K562 (cell line): ENCODE results near the gene MYO18B. TPM values are rescaled to one million over a fixed set of nuclear protein-coding genes. Genes with fewer than 3 reads are reported as not detected.

ENCODE experiments used
- ATAC-seq: fragments of 200-7000 bp; cut with Tn5 transposase; 3 replicates; pipeline ENCODE4 v1.9.1; 2020; ENCODE audit warnings: moderate library complexity
- BruUV-seq: library from RNA; stranded (reverse); fragments of 400-500 nt; replicated peaks from 2 replicates; lab custom pipeline; 2021; lab: Mats Ljungman, UMichigan
- CTCF ChIA-PET: fragments of 300-600 bp; formaldehyde crosslinking; extraction: SDS; loops from one replicate; lab custom pipeline; 2021; ENCODE audit warnings: low intra/inter-chr PET ratio; lab: Yijun Ruan, JAX
- POLR2A ChIA-PET: fragments of 300-600, 350-650 bp; sonication (Branson Sonifier 250); formaldehyde crosslinking; extraction: SDS; loops from one replicate; lab custom pipeline; 2021; ENCODE audit warnings: antibody characterized with exemption, inconsistent platforms; lab: Yijun Ruan, JAX
- DNase-seq, 4 experiments: peaks; one replicate each; pipeline versions ENCODE4 v3.0.0 to v3.0.0-alpha.2; 2011 to 2018; ENCODE audit warnings: low spot score in 3 of 4, mixed read lengths in 3 of 4; ENCODE audit errors: extremely low read depth in 1 of 4
- FAIRE-seq: peaks from 2 replicates; lab custom pipeline; 2011; peaks lifted over from hg19 to GRCh38; lab: Jason Lieb, UNC
- H2AFZ ChIP-seq: 2 replicates; pipeline ENCODE4 v1.6.0; 2011; ENCODE audit warnings: low read depth, low read length, control low read depth, inconsistent platforms
- H3K27ac ChIP-seq: fragments of 200-600 bp; 3 replicates; pipeline ENCODE4 v1.8.0; 2011; ENCODE audit warnings: low read depth, mild to moderate bottlenecking, control low read depth, inconsistent platforms, low read length, moderate library complexity, mixed read lengths; ENCODE audit errors: extremely low read depth
- H3K27me3 ChIP-seq, 2 experiments: fragments of 300-600 bp in 1 of 2; 2 replicates in 1 of 2; 3 replicates in 1 of 2; pipeline versions ENCODE4 v1.6.0 to v1.8.0; 2011; ENCODE audit warnings: inconsistent platforms in 2 of 2, low read length in 2 of 2, mild to moderate bottlenecking in 1 of 2, mixed read lengths in 1 of 2, moderate library complexity in 1 of 2; ENCODE audit not compliant: control insufficient read depth in 2 of 2, insufficient read depth in 2 of 2
- H3K36me3 ChIP-seq: fragments of 300-600 bp; 3 replicates; pipeline ENCODE4 v1.8.0; 2011; ENCODE audit warnings: mild to moderate bottlenecking, low read length, inconsistent platforms; ENCODE audit not compliant: control insufficient read depth, insufficient read depth
- H3K4me1 ChIP-seq, 2 experiments: fragments of 200-600 bp in 1 of 2; replicated peaks in 1 of 2; 2 replicates in 1 of 2; 3 replicates in 1 of 2; pipeline versions ENCODE4 v1.5.1 to v1.8.0; 2011; ENCODE audit warnings: inconsistent platforms in 2 of 2, low read length in 2 of 2, mild to moderate bottlenecking in 1 of 2, mixed read lengths in 1 of 2, moderate library complexity in 1 of 2; ENCODE audit not compliant: control insufficient read depth in 2 of 2, insufficient read depth in 2 of 2
- H3K4me2 ChIP-seq: 2 replicates; pipeline ENCODE4 v1.6.1; 2011; ENCODE audit warnings: low read length, control low read depth, inconsistent platforms, mixed read lengths; ENCODE audit not compliant: insufficient read depth
- H3K4me3 ChIP-seq: fragments of 200-600 bp; sonication (generic), shearing (Covaris generic); 2 replicates; pipeline ENCODE4 v1.5.1; 2016; ENCODE audit warnings: control low read depth, inconsistent platforms
- H3K79me2 ChIP-seq: fragments of 200-600 bp; 3 replicates; pipeline ENCODE4 v1.8.0; 2011; ENCODE audit warnings: low read length, inconsistent platforms; ENCODE audit not compliant: control insufficient read depth, insufficient read depth
- H3K9ac ChIP-seq, 2 experiments: 2 replicates each; pipeline versions ENCODE4 v1.6.0 to v1.6.1; 2011; ENCODE audit warnings: low read depth in 2 of 2, low read length in 2 of 2, control low read depth in 1 of 2, inconsistent platforms in 1 of 2, mild to moderate bottlenecking in 1 of 2, mixed read lengths in 1 of 2; ENCODE audit not compliant: insufficient read depth in 1 of 2
- H3K9me1 ChIP-seq: one replicate; pipeline ENCODE4 v1.6.0; 2011; ENCODE audit warnings: inconsistent platforms, mild to moderate bottlenecking, low read length, moderate library complexity; ENCODE audit not compliant: control insufficient read depth, insufficient read depth
- H3K9me3 ChIP-seq: replicated peaks from 2 replicates; pipeline ENCODE4 v1.5.1; 2011; ENCODE audit warnings: low read depth, low read length, inconsistent platforms; ENCODE audit not compliant: control insufficient read depth, insufficient read depth
- H4K20me1 ChIP-seq: replicated peaks from 2 replicates; pipeline ENCODE4 v1.6.1; 2011; ENCODE audit warnings: low read length, inconsistent platforms, mixed read lengths; ENCODE audit not compliant: control insufficient read depth, insufficient read depth
- ELF2 ChIP-seq: fragments of 250-450 bp; sonication (Bioruptor Pico); IDR thresholded peaks from 2 replicates; pipeline ENCODE4 v1.5.0; 2021; ENCODE audit warnings: mild to moderate bottlenecking
- FOXA1 ChIP-seq: fragments of 450-650 bp; IDR thresholded peaks from 2 replicates; pipeline ENCODE4 v1.6.1; 2016; ENCODE audit warnings: mild to moderate bottlenecking, borderline replicate concordance
- FOXJ3 ChIP-seq: sonication (generic); formaldehyde crosslinking; IDR thresholded peaks from 2 replicates; pipeline ENCODE4 v1.4.0; 2020; ENCODE audit warnings: mild to moderate bottlenecking, missing genetic modification reagents
- ILK ChIP-seq: fragments of 450-650 bp; IDR thresholded peaks from 2 replicates; pipeline ENCODE4 v1.6.1; 2016; ENCODE audit warnings: missing genetic modification characterization, low read depth, mild to moderate bottlenecking, missing compliant biosample characterization, moderate library complexity, borderline replicate concordance
- NFIC ChIP-seq: fragments of 450-650 bp; IDR thresholded peaks from 2 replicates; pipeline ENCODE4 v1.6.1; 2017; ENCODE audit warnings: mild to moderate bottlenecking, inconsistent platforms
- TAL1 ChIP-seq: fragments of 450-650 bp; IDR thresholded peaks from 2 replicates; pipeline ENCODE4 v1.6.1; 2016; ENCODE audit warnings: mild to moderate bottlenecking
- WGBS: fragments of 100-300 bp; shearing (Covaris generic); methylation state at CpG from one replicate; pipeline ENCODE4 v1.1.6; 2016; ENCODE audit warnings: low coverage, mixed read lengths; ENCODE audit not compliant: insufficient coverage; ENCODE audit errors: missing lambda C conversion rate; 5-methylcytosine and 5-hydroxymethylcytosine counted together
- in situ Hi-C: fragments of 300-500 bp; cut with MboI; formaldehyde crosslinking; loops from 4 replicates; pipeline ENCODE4 v1.15.0; 2018; ENCODE audit warnings: inconsistent platforms, mixed read lengths
- intact Hi-C: fragments of 100-400 bp; cut with micrococcal nuclease; formaldehyde crosslinking; loops from 2 replicates; pipeline ENCODE4 v1.14.2; 2022
- polyA plus RNA-seq, 8 experiments: library from polyadenylated mRNA; depleted of rRNA in 4 of 8; stranded (reverse) in 5 of 8; unstranded in 3 of 8; fragments of >200 nt; fragmentation: Nextera tagmentation in 2 of 8; fragmentation: Illumina TruSeq in 1 of 8; extraction: Ambion mirVana in 2 of 8; extraction: Trizol in 1 of 8; gene quantifications; 2 replicates each; pipeline versions ENCODE4 v1.2.1 to v1.2.3, GENCODE V29; 2011 to 2014; ENCODE audit warnings: inconsistent platforms in 1 of 8, missing spikeins in 1 of 8
- total RNA-seq, 7 experiments: library from RNA; depleted of rRNA in 6 of 7; stranded (reverse); fragments of >200 nt in 6 of 7; fragmentation: Illumina TruSeq in 2 of 7; extraction: Trizol in 2 of 7; gene quantifications; 2 replicates each; pipeline versions ENCODE4 v1.2.1 to v1.2.3, GENCODE V29; 2011 to 2021; ENCODE audit warnings: low replicate concordance in 1 of 7
- TF ChIP-seq, protein P1 (sequence below), 2 experiments: fragments of 450-650 bp; IDR thresholded peaks; 2 replicates each; pipeline ENCODE4 v1.6.1; 2016; ENCODE audit warnings: mild to moderate bottlenecking in 2 of 2, borderline replicate concordance in 1 of 2, low read depth in 1 of 2, moderate library complexity in 1 of 2

Gene MYO18B
- total and polyA plus RNA-seq, 9 of the 15 experiments (the other 6 are each of a cell fraction or from before 2014, with no cell fraction given) = 0.06 to 7.0 (median 4.3) TPM

DNA sequence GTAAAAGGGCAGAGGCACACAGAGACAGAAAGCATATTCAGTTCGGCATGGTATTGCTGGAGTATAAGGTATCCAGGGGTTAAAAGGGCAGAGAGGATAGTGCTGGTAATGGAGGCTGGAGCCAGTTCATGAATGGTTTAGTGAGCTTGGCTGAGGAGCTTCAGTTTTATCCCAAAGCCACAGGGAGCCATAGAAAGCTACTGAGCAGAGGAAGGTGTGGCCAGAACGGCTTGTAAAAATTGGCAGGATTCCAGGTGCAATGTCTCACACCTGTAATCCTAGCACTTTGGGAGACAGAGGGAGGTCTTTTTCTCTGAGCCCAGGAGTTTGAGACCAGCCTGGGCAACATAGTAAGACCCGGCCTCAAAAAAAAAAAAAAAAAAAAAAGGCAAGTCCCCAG lies 186.1 kb downstream of the MYO18B start:
- Histone ChIP-seq H2AFZ (no peak overlapping the region), H3K9me3 (no peaks in the 10 kb centered on the region), H3K4me3 (no peak overlapping the region)
- no peak for ATAC-seq
- TF ChIP-seq FOXJ3 (CRISPR knock-in tag) = no peak
- TF ChIP-seq TAL1 = no peak
- TF ChIP-seq FOXA1 = no peak
- peak; percentile 53 for TF ChIP-seq NFIC
- TF ChIP-seq, all 486 proteins: peak for 1
- 31% methylated on average over 2 of the region's 3 CpGs for WGBS
- Histone ChIP-seq H3K4me2 (no peak overlapping the region), H3K27me3 (no peaks in the 10 kb centered on the region), H3K9ac (no peak overlapping the region), H3K9me1 (no peaks in the 10 kb centered on the region), H3K27ac (no peak overlapping the region), H3K79me2 (no peaks in the 10 kb centered on the region), H4K20me1 (no peaks in the 10 kb centered on the region; the same call in 1 of the 2 replicates), H3K4me1 (no peaks in the 10 kb centered on the region), H3K36me3 (no peaks in the 10 kb centered on the region)
- POLR2A ChIA-PET = interaction anchor here (0.6 kb wide), 1 partner anchor 773 kb away, joined by 4 read pairs; no protein-coding TSS in a partner anchor
- intact Hi-C loops = no loop called here
- no TSS peak for BruUV-seq
- in situ Hi-C loops = no loop called here
- DNase-seq (no peak), FAIRE-seq (no peak)
- CTCF ChIA-PET = no interaction called here

- H3K27me3 ChIP-seq = no peaks in the 10 kb centered on the region
- intact Hi-C loops (no loop called here), in situ Hi-C loops (no loop called here)
- no peaks in the 10 kb centered on the region for H3K9me3 ChIP-seq
- H3K79me2 ChIP-seq = no peaks in the 10 kb centered on the region
- H3K4me2 ChIP-seq = no peak overlapping the region
- ATAC-seq (no peak), DNase-seq (no peak), FAIRE-seq (no peak)
- no TSS peak for BruUV-seq
- no peaks in the 10 kb centered on the region; the same call in 1 of the 2 replicates for H4K20me1 ChIP-seq
- ChIA-PET CTCF (no interaction called here), POLR2A (interaction anchor here (0.7 kb wide), 1 partner anchor 10 kb away, joined by 3 read pairs; no protein-coding TSS in a partner anchor)
- no peaks in the 10 kb centered on the region for H3K36me3 ChIP-seq
- no peaks in the 10 kb centered on the region; a peak in 1 of 5 replicates for H3K4me1 ChIP-seq
- no peaks in the 10 kb centered on the region for H3K9me1 ChIP-seq
- no peak overlapping the region for H3K27ac ChIP-seq
- no peak overlapping the region for H3K4me3 ChIP-seq
- H2AFZ ChIP-seq = no peak overlapping the region
- WGBS = 32% methylated on average over 5 of the region's 5 CpGs
- H3K9ac ChIP-seq = no peak overlapping the region
- TF ChIP-seq, protein P1, sequence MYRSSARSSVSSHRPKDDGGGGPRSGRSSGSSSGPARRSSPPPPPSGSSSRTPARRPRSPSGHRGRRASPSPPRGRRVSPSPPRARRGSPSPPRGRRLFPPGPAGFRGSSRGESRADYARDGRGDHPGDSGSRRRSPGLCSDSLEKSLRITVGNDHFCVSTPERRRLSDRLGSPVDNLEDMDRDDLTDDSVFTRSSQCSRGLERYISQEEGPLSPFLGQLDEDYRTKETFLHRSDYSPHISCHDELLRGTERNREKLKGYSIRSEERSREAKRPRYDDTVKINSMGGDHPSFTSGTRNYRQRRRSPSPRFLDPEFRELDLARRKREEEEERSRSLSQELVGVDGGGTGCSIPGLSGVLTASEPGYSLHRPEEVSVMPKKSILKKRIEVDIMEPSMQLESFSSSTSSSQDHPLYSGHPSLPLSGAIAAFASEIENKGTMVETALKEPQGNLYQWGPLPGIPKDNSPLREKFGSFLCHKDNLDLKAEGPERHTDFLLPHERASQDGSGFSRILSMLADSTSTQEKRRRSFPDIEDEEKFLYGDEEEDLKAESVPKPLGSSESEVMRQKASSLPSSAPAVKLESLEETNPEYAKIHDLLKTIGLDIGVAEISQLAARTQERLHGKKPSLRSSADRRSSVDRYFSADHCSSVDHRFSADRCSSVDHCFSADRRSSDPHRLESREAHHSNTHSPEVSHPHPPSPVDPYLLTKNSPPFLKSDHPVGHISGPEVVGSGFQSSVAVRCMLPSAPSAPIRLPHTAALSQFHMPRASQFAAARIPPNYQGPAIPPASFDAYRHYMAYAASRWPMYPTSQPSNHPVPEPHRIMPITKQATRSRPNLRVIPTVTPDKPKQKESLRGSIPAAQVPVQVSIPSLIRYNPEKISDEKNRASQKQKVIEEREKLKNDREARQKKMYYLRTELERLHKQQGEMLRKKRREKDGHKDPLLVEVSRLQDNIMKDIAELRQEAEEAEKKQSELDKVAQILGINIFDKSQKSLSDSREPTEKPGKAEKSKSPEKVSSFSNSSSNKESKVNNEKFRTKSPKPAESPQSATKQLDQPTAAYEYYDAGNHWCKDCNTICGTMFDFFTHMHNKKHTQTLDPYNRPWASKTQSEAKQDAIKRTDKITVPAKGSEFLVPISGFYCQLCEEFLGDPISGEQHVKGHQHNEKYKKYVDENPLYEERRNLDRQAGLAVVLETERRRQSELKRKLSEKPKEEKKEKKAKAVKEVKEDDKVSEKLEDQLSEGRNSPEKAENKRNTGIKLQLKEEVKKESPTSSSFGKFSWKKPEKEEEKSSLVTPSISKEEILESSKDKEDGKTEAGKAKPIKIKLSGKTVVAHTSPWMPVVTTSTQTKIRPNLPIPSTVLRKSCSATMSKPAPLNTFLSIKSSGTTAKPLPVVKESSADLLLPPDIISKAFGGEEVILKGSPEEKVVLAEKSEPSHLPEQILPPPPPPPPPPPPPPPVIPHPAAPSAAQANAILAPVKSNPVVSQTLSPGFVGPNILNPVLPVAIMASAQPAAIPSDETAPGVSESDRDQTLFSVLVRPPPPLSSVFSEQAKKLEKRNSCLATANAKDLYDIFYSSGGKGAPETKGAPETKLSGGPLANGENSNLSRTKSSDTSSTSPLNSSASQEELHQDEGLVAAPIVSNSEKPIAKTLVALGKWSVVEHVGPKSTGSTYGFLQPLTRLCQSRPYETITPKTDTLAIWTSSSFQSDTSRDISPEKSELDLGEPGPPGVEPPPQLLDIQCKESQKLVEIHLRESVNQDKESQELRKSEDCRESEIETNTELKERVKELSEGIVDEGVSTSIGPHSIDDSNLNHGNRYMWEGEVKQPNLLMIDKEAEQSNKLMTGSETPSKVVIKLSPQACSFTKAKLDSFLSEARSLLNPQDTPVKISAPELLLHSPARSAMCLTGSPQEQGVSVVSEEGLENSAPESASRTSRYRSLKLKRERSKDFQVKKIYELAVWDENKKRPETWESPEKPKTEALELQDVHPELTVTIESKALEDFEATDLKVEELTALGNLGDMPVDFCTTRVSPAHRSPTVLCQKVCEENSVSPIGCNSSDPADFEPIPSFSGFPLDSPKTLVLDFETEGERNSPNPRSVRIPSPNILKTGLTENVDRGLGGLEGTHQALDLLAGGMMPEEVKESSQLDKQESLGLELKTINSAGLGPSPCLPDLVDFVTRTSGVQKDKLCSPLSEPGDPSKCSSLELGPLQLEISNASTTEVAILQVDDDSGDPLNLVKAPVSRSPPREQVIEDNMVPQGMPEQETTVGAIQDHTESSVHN (IDR thresholded peaks at IDR 0.05; ENCODE audit: borderline replicate concordance in 1 of 2, low read depth in 1 of 2) = no peak
- TF ChIP-seq ILK (tag) (no peak), ELF2 (CRISPR knock-in tag) (no peak)
Observed at GRCh38 chr22:25929321-25929878, 187.4 kb downstream of the MYO18B start.
